ENCODE measurements around the gene CR1L. TPM values are rescaled to one million over a fixed set of nuclear protein-coding genes. Genes with fewer than 3 reads are reported as not detected.

Gene CR1L
- total and polyA plus RNA-seq, 2 of the 8 experiments (the other 6 are each of a cell fraction or from before 2014, with no cell fraction given) = 0.39 TPM; not detected in 1

DNA sequence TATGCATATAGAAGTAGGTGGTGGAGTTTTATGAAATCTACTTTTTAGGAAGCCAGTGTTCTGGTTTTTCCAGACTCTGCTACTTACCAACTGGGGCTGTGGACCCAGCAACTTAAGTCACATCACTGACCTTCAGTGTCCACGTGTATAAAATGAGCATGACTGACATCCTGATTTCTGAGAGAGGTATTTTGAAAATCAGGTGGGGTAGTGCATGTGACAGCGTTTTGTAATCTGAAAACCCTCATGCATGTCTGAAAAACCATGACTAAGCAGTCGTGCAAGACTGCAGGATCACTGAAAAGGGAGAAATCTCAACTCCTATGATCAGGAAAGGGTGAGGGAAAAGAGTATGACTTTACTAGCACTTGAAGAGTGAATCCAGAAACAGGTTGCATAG lies 26.1 kb downstream of the CR1L start (continued):
- no peak for TF ChIP-seq NANOG (IDR thresholded peaks at IDR 0.05; ENCODE audit: insufficient read depth, low read depth, low read length, poor library complexity, severe bottlenecking)
- TF ChIP-seq RNF2 (IDR thresholded peaks at IDR 0.05; ENCODE audit: borderline replicate concordance, low read depth, low read length, missing control alignments, poor library complexity, severe bottlenecking) = no peak
